Measurements from ENCODE around the gene NUP98.

NUP98 gene

GRCh38 chr11:3797329-3798090 lies at the start of gene NUP98:
NUP98 (minus strand) TSS chr11:3797554; CDS start chr11:3782117, 15,437 bp downstream.
- peak; percentile 98 for DNase-seq

DNA sequence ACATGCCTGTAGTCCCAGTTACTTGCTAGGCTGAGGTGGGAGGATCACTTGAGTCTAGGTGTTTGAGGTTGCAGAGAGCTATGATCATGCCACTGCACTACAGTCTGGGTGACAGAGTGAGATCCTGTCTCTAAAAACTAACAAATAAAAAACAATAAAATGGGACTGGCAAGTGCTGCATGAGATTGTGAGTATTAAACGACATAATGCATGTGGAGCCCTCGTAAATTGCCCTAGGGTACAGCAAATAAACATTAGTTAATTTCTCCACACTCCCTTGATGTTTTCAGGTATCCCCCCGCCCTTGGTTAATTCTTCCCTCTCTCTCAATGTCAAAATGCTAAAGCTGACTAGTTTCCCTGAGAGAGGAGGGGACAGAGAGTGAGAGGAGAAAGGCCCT lies 48.3 kb upstream of the NUP98 start:
- no peak for DNase-seq

DNA sequence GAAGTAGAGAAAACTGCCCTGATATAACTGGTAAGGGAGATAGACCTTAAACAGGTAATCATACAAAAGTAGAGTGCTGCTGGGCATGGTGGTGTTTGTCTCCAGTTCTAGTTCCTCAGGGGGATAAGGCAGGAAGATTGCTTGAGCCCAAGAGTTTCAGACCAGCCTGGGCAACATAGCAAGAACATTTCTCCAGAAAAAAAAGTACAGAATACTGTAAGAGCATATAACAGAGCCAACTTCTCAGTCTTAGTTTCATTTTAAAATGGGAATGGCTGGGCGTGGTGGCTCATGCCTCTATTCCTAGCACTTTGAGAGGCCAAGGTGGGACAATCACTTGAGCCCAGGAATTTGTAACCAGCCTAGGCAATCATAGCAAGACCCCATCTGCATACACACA lies 47.9 kb upstream of the NUP98 start:
- DNase-seq: no peak

DNA sequence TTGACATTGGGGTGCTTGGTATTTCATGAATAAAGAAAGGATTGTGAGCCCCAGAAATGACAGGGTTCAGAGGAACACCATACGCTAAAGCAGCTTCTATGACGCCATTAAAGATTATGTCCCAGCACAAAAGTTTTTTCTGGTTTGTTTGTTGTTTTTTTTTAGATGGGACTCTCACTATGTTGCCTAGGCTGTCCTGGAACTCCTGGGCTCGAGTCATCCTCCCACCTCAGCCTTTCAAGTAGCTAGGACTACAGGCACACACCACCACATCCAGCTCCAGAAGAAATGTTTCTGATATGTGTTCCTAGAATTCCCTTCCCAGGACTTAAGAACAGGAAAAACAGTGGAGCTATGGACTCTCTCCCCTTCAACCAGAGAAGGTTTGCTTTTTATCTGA lies 46.0 kb upstream of the NUP98 start:
- no peak for DNase-seq

DNA sequence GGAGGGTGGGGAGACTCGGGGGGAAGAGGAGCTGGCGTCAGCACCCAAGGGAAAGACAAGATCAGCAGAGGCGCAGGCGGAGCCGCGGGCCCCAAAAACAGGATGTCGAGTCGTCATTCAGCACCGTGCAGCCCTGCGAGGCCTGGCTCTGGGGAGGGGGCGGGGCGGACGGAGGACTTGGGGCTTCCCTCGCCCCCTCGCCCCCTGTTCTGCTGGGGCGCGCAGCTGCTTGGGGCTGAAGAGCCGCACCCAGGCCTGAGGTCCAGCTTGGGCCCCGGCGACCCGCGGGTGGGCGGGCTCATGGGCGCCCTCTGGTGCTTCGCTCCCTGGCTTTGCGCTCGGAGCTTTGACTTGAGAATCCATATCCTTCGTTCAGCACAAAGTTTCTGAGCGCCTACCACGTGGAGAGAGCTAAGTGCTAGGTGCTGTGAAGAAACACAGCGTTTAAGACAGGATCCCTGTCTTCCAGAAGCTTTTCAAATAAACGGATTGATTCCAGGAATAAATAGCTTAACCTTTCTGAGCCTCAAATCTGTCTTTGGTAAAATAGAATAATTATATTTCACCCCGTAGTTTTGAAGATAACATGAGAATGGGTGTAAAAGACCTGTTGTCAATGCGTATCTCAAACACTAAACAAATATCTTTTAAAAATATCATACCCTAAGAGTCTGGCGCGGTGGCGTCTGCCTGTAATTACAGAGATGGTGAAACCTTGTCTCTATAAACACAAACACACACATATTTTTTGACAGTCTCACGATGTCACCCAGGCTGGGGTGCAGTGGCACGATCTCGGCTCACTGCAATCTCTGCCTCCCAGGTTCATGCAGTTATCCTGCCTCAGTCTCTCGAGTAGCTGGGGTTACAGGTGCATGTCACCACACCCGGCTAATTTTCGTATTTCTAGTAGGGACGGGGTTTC lies 44.3 kb upstream of the NUP98 start:
- peak; percentile 65 for DNase-seq

DNA sequence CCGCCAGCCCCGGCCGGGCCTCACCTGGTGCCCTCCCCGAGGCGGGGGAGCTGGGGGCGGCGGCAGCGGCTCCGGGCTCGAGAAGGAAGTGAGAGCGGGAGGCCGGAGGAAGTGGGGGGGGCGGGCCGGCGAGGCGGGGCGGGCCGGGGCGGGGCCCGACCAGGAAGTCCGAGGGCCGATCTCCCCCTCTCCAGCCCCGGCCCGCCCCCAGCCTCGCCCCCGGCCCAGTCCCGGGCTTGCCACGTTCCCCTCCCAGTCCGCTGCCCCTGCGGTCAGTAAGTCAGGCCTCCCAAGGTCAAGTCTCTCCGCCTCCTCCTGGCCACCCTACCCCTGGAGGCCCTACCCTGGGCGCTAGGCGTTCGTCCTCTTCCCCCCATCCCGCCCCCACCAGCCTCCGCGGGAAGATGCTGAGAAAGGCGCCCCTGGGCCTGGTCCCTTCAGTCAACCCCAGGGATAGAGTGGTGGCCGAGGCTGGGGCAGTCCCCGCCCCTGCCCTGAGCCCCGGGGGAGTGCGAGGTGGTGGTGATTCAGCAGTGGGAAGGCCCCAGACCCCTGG lies 43.6 kb upstream of the NUP98 start, which contains the start of gene RHOG:
RHOG (minus strand) TSS at position 90 of the 556 bp plus-strand sequence. CDS start 12,821 bp downstream, outside the sequence.
- peak; percentile 35 for DNase-seq

DNA sequence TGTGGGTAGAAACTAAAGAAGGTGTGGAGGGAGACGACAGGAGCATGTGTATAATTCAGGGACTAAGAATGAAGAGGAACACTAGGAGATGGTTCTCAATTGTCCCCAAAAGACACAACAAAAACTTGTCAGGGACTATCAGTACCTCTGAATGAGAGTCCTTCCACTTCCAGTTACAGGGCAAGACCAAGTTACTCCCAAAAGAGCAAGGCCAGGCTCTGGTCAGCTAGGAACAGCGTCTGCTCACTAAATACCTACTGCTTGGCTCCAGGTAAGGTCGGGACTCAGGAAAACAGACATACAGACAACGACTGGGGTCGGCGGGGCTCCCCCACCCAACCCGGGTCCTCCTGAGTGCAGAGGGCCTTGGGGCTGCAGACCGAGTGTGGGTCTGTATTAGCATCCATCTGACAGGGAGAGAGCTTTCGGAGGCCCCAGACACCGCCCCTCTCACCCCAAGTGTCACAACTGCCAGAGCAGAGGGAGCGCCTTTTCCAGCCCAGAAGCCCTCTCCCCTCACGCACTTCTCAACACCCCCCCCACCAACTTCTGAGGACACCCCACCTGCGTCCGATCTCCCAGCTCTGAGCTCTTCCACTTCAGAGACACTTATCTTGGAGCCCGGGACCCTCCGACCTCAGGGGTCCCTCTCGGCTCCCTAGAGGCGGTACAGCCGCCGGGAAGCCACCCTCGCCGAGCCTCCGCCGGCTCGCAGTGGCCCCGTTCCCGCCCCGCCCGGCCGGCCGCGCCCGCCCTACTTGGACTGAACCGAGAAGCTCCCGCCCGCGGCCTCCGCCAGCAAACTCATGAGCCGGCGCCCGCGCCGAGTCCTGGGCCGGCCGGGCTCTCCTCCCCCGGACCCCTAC lies 42.9 kb upstream of the NUP98 start:
- DNase-seq: no peak

- DNase-seq: no peak
Measured at GRCh38 chr11:3838504-3838903, 41.1 kb upstream of the NUP98 start.

- DNase-seq: no peak
Measured at GRCh38 chr11:3837793-3838192, 40.4 kb upstream of the NUP98 start.

GRCh38 chr11:3836903-3837302 lies 39.5 kb upstream of the NUP98 start:
- no peak for DNase-seq

DNA sequence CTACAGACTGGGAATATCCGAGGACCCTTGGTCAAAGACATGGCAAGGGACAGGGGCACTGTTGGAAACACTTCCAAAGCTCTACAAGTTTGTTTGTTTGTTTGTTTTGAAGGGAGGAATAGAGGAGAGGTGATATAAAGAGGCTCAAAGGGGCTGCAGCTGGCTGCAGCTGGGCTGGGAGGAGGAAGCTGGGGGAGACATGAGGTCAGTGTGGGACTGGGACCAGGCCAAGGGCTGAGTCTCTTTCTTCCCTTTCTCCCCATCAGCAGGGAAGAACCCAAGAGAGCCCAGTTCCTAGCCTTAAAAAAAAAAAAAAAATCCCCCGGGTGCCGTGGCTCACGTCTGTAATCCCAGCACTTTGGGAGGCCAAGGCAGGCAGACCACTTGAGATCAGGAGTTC lies 38.4 kb upstream of the NUP98 start:
- no peak for DNase-seq

GRCh38 chr11:3834664-3835461 lies 37.5 kb upstream of the NUP98 start:
- no peak for DNase-seq

- no peak for DNase-seq
Measured at GRCh38 chr11:3834349-3834663, 37.0 kb upstream of the NUP98 start.

- DNase-seq: no peak
Measured at GRCh38 chr11:3833449-3833848, 36.1 kb upstream of the NUP98 start.

GRCh38 chr11:3832816-3833215 lies 35.5 kb upstream of the NUP98 start:
- no peak for DNase-seq

- DNase-seq: no peak
Measured at GRCh38 chr11:3831378-3832239, 34.3 kb upstream of the NUP98 start.

DNA sequence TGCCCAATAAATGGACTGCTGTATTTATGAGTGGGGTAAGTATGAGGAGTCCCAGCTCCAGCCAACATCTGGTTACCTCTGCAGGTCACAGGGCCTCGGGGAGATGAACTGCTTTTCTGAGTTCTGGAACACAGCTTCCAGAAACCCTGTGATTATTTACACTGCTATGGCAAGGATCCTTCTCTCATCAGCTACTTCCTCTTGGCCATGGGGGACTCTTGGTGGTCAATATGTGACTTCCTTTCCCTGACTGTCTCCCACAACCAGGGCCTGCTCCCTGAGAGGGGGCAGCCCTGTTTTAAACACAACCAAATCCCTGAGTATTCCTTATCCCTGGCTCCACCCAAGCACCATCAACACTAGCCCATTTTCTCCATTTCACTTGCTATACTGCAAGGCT lies 33.4 kb upstream of the NUP98 start:
- DNase-seq: no peak

- DNase-seq: no peak
Measured at GRCh38 chr11:3830088-3830487, 32.7 kb upstream of the NUP98 start.

DNA sequence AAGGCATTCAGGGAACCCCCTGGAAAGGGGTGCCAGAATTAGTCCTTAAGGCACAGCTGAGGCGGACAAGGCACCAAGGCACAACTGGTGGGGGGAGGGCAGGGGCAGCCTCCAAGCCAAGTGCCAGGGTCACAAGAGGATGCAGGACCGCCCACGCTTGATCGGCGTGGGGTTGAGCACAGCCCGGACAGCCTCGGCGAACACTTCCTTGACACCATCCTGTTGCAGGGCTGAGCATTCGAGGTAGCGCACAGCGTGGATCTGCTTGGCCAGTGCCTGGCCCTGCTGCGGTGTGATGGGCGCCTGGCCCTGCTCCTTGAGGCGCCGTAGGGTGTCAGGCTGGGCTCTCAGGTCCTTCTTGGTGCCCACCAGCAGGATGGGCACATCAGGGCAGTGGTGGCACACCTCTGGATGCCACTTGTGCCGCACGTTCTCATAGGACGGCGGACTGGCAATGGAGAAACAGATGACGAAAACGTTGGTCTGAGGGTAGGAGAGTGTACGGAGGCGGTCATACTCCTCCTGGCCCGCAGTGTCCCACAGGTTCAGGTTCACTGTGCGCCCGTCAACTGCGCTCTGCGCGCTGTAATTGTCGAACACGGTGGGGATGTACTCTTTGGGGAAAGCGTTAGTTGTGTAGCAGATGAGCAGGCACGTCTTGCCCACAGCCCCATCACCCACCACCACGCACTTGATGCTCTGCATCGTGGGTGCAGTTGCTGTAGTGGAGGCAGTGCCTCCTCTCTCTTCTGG lies 30.3 kb upstream of the NUP98 start:
- DNase-seq: no peak

DNA sequence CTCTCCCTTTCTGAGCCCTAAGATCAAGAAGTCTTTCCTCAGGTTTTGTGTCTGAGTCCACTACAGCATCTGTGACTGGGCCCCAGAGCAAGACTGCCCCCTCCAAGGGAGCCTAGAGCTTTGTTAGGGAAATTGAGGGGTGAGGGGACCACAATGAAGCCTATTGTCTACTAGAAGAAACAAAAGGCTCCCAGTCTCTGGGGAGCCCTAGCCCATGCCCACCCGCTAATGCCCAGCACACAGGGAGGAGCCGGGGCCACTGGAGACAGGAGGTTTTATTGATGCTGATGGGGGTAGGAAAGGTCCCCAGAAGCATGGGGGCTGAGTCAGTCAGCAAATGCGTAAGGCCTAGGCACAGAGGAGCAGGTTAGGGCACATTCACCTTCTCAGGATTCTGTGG lies 29.4 kb upstream of the NUP98 start:
- no peak for DNase-seq
